ENCODE measurements around the gene SLC22A15. TPM values are rescaled to one million over a fixed set of nuclear protein-coding genes. Genes with fewer than 3 reads are reported as not detected.

Gene SLC22A15
- total RNA-seq, 2 experiments from 2014 or later: 0.08 to 0.22 TPM

- ChIA-PET CTCF (no interaction called here), POLR2A (no interaction called here)
- H3K9me3 Mint-ChIP-seq: no peaks in the 10 kb centered on the region
- no peaks in the 10 kb centered on the region for H3K4me1 ChIP-seq (ENCODE audit: insufficient read depth, low read length)
- intact Hi-C loops (cut with DNase I, micrococcal nuclease): no loop called here
- no peak overlapping the region for H3K27ac ChIP-seq (ENCODE audit: low read depth in 1 of 2, low read length in 2 of 2)
- no peaks in the 10 kb centered on the region for H3K9me3 ChIP-seq (ENCODE audit: control insufficient read depth in 1 of 2, insufficient read depth in 1 of 2, low read length in 2 of 2)
- no peak overlapping the region for H3K4me3 ChIP-seq (ENCODE audit: low read length)
- H3K4me1 Mint-ChIP-seq (ENCODE audit: low read depth): no peaks in the 10 kb centered on the region
- no peak overlapping the region for H3K27ac Mint-ChIP-seq
- H3K36me3 Mint-ChIP-seq (ENCODE audit: low read depth): no peaks in the 10 kb centered on the region
- H3K4me3 Mint-ChIP-seq: no peak overlapping the region
- H3K27me3 ChIP-seq (ENCODE audit: control insufficient read depth in 1 of 2, insufficient read depth in 2 of 2, low read length in 2 of 2): peaks cover 0 to 4% of the 10 kb centered on the region in 2 experiments
- no peaks in the 10 kb centered on the region for H3K27me3 Mint-ChIP-seq
- H3K36me3 ChIP-seq (ENCODE audit: insufficient read depth, low read length): no peaks in the 10 kb centered on the region
- TF ChIP-seq CTCF (IDR thresholded peaks at IDR 0.05): no peak
- no peak for DNase-seq
- no peak for ATAC-seq (ENCODE audit: poor library complexity)
Measured at GRCh38 chr1:116076831-116077230, 100.5 kb downstream of the SLC22A15 start.

- CTCF ChIA-PET: no interaction called here
- no peaks in the 10 kb centered on the region for H3K4me1 Mint-ChIP-seq (ENCODE audit: low read depth)
- Histone ChIP-seq H3K27ac (ENCODE audit: low read depth in 1 of 2, low read length in 2 of 2) (no peak overlapping the region), H3K27me3 (ENCODE audit: control insufficient read depth in 1 of 2, insufficient read depth in 2 of 2, low read length in 2 of 2) (peaks cover 0 to 4% of the 10 kb centered on the region in 2 experiments), H3K36me3 (ENCODE audit: insufficient read depth, low read length) (no peaks in the 10 kb centered on the region), H3K4me3 (ENCODE audit: low read length) (no peak overlapping the region), H3K4me1 (ENCODE audit: insufficient read depth, low read length) (no peaks in the 10 kb centered on the region), H3K9me3 (ENCODE audit: control insufficient read depth in 1 of 2, insufficient read depth in 1 of 2, low read length in 2 of 2) (no peaks in the 10 kb centered on the region)
- H3K36me3 Mint-ChIP-seq (ENCODE audit: low read depth): no peaks in the 10 kb centered on the region
- no peak for ATAC-seq (ENCODE audit: poor library complexity)
- no peak for DNase-seq
- H3K27ac Mint-ChIP-seq: no peak overlapping the region
- no peak overlapping the region for H3K4me3 Mint-ChIP-seq
- no peaks in the 10 kb centered on the region for H3K27me3 Mint-ChIP-seq
- TF ChIP-seq CTCF (IDR thresholded peaks at IDR 0.05): no peak
- no peaks in the 10 kb centered on the region for H3K9me3 Mint-ChIP-seq
- intact Hi-C loops (cut with DNase I, micrococcal nuclease): no loop called here
- POLR2A ChIA-PET: no interaction called here
Measured at GRCh38 chr1:116078699-116079223, 102.4 kb downstream of the SLC22A15 start.

GRCh38 chr1:116087628-116088027, 111.3 kb downstream of the SLC22A15 start:
- peaks cover 20% of the 10 kb centered on the region for H3K9me3 Mint-ChIP-seq

More at GRCh38 chr1:116087628-116088027, 111.3 kb downstream of the SLC22A15 start:
- Mint-ChIP-seq H3K4me3 (no peak overlapping the region), H3K36me3 (ENCODE audit: low read depth) (peaks cover 5% of the 10 kb centered on the region), H3K4me1 (ENCODE audit: low read depth) (no peaks in the 10 kb centered on the region), H3K27me3 (peaks cover 48% of the 10 kb centered on the region), H3K27ac (no peak overlapping the region)
- no peaks in the 10 kb centered on the region for H3K4me1 ChIP-seq (ENCODE audit: insufficient read depth, low read length)
- H3K27ac ChIP-seq (ENCODE audit: low read depth in 1 of 2, low read length in 2 of 2): no peak overlapping the region
- H3K4me3 ChIP-seq (ENCODE audit: low read length): no peak overlapping the region
- no peak for ATAC-seq (ENCODE audit: poor library complexity)
- H3K36me3 ChIP-seq (ENCODE audit: insufficient read depth, low read length): no peaks in the 10 kb centered on the region
- TF ChIP-seq CTCF (IDR thresholded peaks at IDR 0.05): no peak
- intact Hi-C loops (cut with DNase I, micrococcal nuclease): no loop called here
- POLR2A ChIA-PET: no interaction called here
- DNase-seq: no peak
- H3K9me3 ChIP-seq (ENCODE audit: control insufficient read depth in 1 of 2, insufficient read depth in 1 of 2, low read length in 2 of 2): peaks cover 9 to 36% of the 10 kb centered on the region in 2 experiments
- peaks cover 0 to 8% of the 10 kb centered on the region in 2 experiments for H3K27me3 ChIP-seq (ENCODE audit: control insufficient read depth in 1 of 2, insufficient read depth in 2 of 2, low read length in 2 of 2)
- CTCF ChIA-PET: no interaction called here
